ENCODE results near the gene ZNF512B. TPM values are rescaled to one million over a fixed set of nuclear protein-coding genes. Genes with fewer than 3 reads are reported as not detected.

The ZNF512B gene
- total RNA-seq, 1 experiment from 2014 or later = 47.9 TPM

- no peaks in the 10 kb centered on the region for H3K9me3 ChIP-seq
- H3K4me3 Mint-ChIP-seq (ENCODE audit: unreplicated experiment) = peak overlapping the region; percentile 90
- peaks cover 6% of the 10 kb centered on the region; the same call in 1 of the 2 replicates for H3K36me3 ChIP-seq (ENCODE audit: control insufficient read depth, insufficient read depth, low read length)
- intact Hi-C loops (cut with micrococcal nuclease; ENCODE audit: unreplicated experiment) = loop anchor here (1.0 to 10.0 kb wide), 3 partner anchors 69 to 194 kb away; no protein-coding TSS in a partner anchor
- H3K4me1 Mint-ChIP-seq (ENCODE audit: low read depth, unreplicated experiment) = peaks cover 37% of the 10 kb centered on the region
- peak; percentile 95 to 96 for DNase-seq
- TF ChIP-seq CTCF (IDR thresholded peaks at IDR 0.05; ENCODE audit: insufficient read depth in 1 of 2, low read depth in 1 of 2, low read length in 1 of 2, severe bottlenecking in 1 of 2, unreplicated experiment in 1 of 2) = no peak
- H3K4me1 ChIP-seq = peaks cover 32% of the 10 kb centered on the region
- no peaks in the 10 kb centered on the region for H3K9me3 Mint-ChIP-seq (ENCODE audit: unreplicated experiment)
- ChIA-PET CTCF (interaction anchor here (0.5 to 5.2 kb wide), 12 partner anchors 13 to 361 kb away, joined by 3 to 139 read pairs (median 6); partner anchors contain the start of genes ARFRP1, LKAAEAR1, TCEA2 and UCKL1), POLR2A (interaction anchor here (1.1 to 2.9 kb wide), 5 partner anchors 22 to 458 kb away, joined by 4 to 26 read pairs (median 17); partner anchors contain the start of genes PPDPF, TCEA2, TPD52L2 and UCKL1)
- BruUV-seq (replicated peaks) = TSS peak; percentile 23
- H3K27me3 Mint-ChIP-seq (ENCODE audit: insufficient read depth, unreplicated experiment) = no peaks in the 10 kb centered on the region
- H3K27ac Mint-ChIP-seq (ENCODE audit: unreplicated experiment) = peak overlapping the region; percentile 33
- H3K27me3 ChIP-seq (replicated peaks; ENCODE audit: control insufficient read depth, insufficient read depth, low read length) = no peaks in the 10 kb centered on the region
- H3K4me3 ChIP-seq (ENCODE audit: low read depth, low read length) = peak overlapping the region; percentile 58
- peaks cover 53% of the 10 kb centered on the region for H3K36me3 Mint-ChIP-seq (ENCODE audit: insufficient read depth, unreplicated experiment)
Measured at GRCh38 chr20:63978319-63979228, 8.8 kb upstream of the ZNF512B start.

DNA sequence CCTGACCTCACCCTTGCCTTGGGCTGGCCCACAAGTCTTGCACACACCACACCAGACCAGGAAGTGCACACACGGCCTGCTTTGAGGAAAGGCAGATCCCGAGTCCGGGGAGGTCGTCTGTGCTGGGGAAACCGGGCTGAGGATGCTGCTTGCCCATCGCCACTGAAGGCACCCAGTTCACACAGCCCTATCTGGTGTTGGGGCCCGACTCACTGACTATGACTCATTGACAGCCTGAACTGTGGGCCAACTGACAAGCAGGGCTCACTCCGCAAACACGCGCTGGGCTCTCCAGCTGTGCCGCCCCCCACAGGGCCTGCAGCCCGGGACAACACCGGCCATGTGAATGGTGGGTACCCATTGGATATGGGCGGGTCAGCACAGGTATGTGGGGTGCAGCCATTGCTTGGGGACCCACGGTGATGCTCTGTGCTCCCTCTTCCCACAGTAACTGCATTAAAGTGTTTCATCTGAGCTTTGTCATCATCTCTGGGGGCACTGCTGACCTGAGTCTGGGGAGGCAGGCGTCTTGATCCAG is 8.1 kb upstream of the ZNF512B start:
- DNase-seq = peak in 1 of 2 experiments; percentile 67
- peaks cover 45% of the 10 kb centered on the region for H3K36me3 Mint-ChIP-seq (ENCODE audit: insufficient read depth, unreplicated experiment)
- Histone ChIP-seq H3K36me3 (ENCODE audit: control insufficient read depth, insufficient read depth, low read length) (peaks cover 1% of the 10 kb centered on the region; the same call in 1 of the 2 replicates), H3K4me1 (peaks cover 36% of the 10 kb centered on the region), H3K4me3 (ENCODE audit: low read depth, low read length) (no peak overlapping the region; the same call in 1 of the 2 replicates), H3K27me3 (replicated peaks; ENCODE audit: control insufficient read depth, insufficient read depth, low read length) (no peaks in the 10 kb centered on the region), H3K9me3 (no peaks in the 10 kb centered on the region)
- ChIA-PET CTCF (interaction anchor here (0.5 to 1.5 kb wide), 3 partner anchors 61 to 439 kb away, joined by 3 to 6 read pairs (median 4); no protein-coding TSS in a partner anchor), POLR2A (interaction anchor here (0.5 kb wide), 1 partner anchor 69 kb away, joined by 4 read pairs; no protein-coding TSS in a partner anchor)
- no TSS peak for BruUV-seq (replicated peaks)
- no peaks in the 10 kb centered on the region for H3K9me3 Mint-ChIP-seq (ENCODE audit: unreplicated experiment)
- no peak overlapping the region for H3K27ac Mint-ChIP-seq (ENCODE audit: unreplicated experiment)
- H3K4me3 Mint-ChIP-seq (ENCODE audit: unreplicated experiment) = peak overlapping the region; percentile 90
- intact Hi-C loops (cut with micrococcal nuclease; ENCODE audit: unreplicated experiment) = loop anchor here (1.0 to 10.0 kb wide), 3 partner anchors 69 to 193 kb away; no protein-coding TSS in a partner anchor
- H3K4me1 Mint-ChIP-seq (ENCODE audit: low read depth, unreplicated experiment) = peaks cover 35% of the 10 kb centered on the region
- no peak for TF ChIP-seq CTCF (IDR thresholded peaks at IDR 0.05; ENCODE audit: insufficient read depth in 1 of 2, low read depth in 1 of 2, low read length in 1 of 2, severe bottlenecking in 1 of 2, unreplicated experiment in 1 of 2)
- H3K27me3 Mint-ChIP-seq (ENCODE audit: insufficient read depth, unreplicated experiment) = no peaks in the 10 kb centered on the region

Measured in Caco-2 (cell line).